ENCODE measurements around the gene CSF3R.
A peak's percentile ranks its signal among the peaks of the same experiment; 100 is the strongest.
"Not testable (repeated sequence)": the region's sequence is repeated elsewhere in the genome, so short reads cannot be mapped to it uniquely, and the experiment has no call there.

The CSF3R gene

DNA sequence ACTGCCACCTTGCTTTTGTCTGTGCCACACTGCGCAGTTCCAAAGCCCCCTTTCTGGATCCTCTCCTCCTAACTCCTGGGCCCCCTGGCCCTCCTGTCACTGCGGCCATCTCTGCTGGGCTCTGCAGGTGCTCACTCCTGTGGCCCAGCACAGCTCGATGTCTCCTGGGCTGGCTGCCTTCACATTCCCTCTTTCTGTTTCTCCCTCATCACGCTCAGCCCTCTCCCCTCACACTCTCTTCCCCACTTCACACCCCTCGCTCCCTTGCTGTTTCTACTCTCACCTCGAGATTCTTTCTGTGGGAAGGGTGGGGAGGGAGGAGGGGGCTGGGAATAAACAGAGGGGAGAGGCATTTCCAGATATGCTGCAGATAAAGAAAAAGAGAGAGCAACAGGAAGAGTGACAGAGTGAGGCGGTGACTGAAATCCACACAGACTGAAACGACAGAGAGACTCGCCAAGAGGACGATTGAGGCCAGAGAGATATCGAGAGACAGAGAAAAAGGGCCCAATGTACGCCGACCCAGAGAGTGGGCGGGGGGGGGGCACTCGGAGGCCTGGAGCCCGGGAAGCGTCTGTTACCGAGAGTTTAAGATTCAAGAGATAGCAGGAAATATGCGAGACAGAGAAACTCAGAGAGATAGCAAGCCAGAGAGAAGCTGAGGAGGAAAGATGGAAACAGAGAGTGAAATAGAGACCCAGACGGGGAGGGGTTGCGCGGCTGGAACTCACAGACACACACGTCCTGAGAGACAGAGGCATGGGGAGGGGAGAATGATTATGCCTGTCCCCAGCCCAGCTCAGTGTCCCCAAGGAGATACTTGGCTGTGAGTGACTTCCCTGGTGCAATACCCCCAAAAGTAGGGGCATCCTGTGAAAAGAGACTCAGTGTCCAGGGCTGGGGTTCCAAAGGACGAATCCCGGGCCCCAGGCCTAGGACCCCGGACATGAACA lies 666 bp downstream of the CSF3R start:
- DNase-seq (ENCODE audit: low spot score) = no peak

DNA sequence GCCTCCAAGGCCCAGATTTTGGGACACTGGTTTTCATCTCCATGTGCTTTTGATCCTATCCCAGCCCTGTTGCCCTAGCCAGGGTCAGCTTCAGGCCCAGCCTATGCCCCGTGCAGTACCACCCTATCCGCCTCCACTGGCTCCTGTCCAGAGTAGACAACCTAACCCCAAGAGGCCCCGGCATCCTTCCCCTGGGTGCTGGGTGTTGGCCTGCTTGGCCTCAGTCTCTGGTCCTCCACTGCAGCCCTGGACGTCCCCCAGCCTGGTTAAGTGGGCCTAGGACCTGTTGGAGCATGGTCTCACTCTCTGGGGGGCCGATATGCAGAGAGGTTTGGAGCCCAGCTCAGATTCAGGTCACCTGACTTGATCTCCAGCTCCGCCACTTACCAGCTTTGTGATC lies 1.6 kb downstream of the CSF3R start:
- DNase-seq (ENCODE audit: low spot score) = no peak

DNA sequence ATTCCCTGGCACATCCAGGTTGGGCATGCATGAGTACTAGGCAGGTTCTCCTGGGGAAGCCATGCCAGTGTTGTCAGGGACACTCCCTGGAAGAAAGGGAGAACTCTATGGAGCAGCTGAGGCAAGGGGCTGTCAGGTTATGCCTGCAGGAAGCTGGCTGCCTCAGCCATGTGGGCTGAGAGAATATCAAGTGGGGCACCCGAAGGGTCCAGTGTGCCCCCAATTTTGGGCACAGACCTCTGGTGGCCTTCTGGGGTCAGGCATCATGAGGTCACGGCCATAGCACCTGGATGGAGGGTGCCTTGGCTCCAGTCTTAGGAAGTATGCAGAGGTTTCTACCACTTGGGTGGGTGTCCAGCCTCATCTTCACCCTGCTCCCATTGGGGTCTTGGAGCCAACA lies 2.6 kb downstream of the CSF3R start:
- no peak for DNase-seq (ENCODE audit: low spot score)

DNA sequence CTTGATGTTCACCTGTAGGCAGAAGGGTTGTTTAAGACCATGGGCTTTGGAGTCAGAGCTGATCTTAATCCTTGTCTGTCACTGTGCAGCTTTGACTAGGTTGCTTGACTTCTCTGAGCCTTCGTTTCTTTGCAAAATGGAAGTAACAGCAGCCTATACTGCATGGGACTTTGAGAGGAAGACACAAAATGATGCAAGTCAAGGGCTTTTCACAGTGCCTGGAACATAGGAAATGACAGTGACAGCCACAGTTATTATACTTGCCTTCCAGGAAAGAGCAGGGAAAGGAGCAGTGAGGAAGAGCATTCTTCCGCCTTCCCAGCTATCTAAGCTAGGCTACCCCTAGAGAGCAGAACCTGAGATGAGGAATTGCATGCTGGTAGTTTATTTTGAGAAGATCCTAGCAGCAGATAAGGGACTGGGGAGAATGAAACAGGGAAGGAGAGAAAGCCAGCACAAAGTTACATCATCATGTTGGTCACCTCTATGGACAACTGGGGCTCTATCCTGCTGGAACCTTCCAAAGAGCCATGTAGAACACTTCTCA lies 3.1 kb downstream of the CSF3R start:
- no peak for DNase-seq (ENCODE audit: low spot score)

DNA sequence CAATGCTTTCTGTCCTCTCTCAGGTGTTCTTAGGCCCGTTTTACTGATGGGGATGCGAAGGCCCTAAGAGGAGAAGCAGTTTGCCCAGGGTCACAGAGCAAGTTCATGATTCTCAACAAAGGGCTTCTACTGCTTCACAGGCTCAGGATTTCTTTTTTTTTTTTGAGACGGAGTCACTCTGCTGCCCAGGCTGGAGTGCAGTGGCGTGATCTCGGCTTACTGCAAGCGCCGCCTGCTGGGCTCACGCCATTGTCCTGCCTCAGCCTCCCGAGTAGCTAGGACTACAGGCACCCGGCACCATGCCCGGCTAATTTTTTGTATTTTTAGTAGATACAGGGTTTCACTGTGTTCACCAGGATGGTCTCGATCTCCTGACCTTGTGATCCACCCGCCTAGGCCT lies 5.1 kb downstream of the CSF3R start:
- DNase-seq (ENCODE audit: low spot score) = not testable (repeated sequence)

DNA sequence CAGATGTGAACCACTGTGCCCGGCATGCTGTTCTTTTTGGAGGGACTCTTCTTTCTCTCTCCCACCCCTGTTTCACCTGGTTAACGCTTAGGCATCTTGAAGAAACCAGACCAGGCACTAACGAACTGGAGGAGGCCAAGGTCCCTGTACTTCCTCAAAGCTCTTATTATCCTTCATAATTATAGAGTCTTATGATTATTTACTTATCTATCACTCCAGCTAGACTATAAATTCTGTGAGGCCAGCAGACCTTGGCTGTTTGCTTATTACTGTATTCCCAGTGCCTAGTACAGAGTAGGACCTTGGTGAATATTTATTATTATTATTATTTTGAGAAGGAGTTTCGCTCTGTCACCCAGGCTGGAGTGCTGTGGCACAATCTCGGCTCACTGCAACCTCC lies 5.8 kb downstream of the CSF3R start:
- DNase-seq (ENCODE audit: low spot score) = no peak

DNA sequence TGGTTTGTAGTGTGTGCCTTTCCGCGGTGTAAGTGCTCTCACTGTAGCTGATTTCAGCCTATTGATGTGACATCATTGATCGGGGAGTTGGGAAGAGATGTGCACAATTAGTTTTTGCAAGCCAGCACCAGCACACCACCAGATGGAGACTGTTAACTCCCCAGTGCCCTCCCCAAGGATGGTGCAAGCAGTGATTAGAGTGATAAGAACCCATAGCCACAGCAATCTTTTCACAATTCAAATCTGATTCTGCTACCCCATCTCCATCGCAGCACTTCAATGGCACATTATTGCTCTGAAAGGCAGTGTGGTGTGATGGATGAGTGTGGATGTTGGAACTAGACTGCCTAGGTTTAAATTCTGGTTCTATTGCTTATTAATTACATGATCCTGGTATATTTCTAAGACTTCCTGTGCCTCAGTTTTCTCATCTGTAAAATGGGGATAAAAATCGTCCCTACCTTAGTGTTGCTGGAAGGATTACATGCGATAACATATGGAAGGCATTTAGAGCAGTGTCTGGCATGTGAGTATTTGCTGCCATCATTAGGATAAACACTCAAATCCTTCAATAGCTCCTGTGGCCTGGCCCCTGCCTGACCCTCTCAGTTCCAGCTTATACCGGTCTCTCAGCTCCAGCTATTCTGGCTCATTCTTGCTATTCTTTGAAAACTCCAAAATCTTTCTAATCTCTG lies 6.7 kb downstream of the CSF3R start:
- DNase-seq (ENCODE audit: low spot score) = no peak

DNA sequence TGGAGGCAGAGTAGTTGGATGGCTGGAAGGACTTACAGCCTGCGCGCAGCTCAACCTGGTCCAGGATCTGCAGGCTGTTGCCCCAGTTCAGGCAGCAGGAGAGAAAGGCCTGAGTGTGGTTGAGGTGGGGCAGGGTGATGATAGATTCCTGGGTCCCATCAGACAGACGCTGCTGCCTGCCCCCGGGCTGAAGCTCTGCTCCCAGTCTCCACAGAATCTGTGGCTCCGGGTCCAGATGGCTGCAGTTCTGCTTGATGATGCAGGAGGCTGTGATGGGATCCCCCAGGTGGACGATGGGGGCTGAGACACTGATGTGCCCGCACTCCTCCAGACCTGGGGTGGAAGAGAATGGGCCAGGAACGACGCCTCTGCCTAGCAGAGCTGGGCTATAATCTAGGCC lies 7.4 kb downstream of the CSF3R start:
- DNase-seq (ENCODE audit: low spot score) = no peak

DNA sequence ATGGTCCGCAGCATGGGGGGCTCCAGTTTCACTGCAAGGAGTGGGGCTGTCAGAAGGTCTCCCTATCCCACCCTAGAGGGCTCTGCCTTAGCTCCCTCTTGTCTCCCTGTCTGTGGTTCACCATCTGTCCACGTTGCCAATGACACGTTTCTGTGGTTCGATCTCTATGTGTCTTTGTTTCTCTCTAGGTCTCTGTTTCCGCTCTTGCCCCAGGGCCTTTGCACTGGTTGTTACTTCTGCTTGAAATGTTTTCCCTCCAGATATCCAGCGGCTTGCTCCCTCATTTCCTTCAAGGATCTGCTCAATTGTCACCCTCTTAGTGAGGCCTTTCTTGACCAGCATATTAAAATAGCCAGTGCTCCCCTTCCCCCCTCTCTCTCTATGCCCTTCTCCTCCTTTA lies 10.1 kb downstream of the CSF3R start:
- DNase-seq (ENCODE audit: low spot score) = no peak

DNA sequence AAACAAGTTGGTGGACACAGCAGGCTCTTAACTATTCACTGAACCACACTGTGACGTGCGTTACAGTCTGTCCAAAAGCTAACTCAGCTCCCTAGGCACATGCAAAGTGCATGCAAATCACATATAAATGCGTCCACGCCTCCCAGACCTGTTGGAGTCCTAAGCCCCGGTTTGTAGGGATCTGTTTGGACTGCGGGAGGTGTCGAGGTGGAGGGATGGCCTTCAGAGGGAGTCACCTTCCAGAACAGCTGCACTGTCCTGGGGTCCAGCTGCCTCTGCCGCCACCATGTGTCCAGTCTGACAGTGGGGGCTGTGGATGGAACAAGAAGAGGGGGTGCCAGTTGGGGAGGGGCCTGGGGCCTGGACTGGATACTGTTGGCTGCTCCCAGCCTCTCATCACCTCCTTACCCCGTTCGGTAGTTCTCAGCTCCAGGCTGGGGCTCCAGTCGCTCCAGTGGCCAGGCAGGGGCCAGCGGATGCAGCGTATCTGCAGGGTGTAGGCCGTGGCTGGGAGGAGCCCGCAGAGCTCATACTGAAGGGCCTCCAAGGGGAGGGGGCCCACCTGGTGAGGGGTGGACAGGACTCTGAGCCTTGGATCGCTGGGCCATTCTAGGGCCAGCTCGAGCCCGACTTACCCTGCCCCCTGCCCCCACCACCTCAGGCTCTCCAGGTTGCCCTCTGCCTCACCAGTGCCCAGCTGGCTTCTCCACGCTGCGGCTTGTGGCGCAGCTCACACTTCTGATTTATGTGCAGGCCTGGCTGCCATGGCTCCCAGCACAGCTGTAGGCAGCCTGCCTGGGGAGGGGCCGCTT lies 10.7 kb downstream of the CSF3R start:
- no peak for DNase-seq (ENCODE audit: low spot score)

DNA sequence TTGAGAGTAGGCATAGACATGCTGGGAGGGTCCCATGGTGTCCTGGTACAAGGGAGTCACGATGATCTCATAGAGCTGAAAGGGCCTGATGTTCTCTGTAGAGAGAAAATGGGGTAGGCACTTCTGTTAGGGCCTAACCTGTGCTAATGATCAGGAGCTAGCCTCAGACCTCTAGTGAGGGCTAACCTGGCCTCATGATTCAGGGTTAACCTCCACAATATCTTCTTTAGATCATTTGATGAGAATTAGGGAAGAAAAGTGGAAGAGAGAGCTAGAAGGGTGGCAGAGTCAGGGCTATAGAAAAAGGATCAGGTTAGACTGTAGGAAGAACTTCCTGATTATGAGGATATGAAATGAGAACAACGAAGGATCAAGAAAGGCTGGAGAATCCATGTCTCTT lies 13.6 kb downstream of the CSF3R start:
- no peak for DNase-seq (ENCODE audit: low spot score)

DNA sequence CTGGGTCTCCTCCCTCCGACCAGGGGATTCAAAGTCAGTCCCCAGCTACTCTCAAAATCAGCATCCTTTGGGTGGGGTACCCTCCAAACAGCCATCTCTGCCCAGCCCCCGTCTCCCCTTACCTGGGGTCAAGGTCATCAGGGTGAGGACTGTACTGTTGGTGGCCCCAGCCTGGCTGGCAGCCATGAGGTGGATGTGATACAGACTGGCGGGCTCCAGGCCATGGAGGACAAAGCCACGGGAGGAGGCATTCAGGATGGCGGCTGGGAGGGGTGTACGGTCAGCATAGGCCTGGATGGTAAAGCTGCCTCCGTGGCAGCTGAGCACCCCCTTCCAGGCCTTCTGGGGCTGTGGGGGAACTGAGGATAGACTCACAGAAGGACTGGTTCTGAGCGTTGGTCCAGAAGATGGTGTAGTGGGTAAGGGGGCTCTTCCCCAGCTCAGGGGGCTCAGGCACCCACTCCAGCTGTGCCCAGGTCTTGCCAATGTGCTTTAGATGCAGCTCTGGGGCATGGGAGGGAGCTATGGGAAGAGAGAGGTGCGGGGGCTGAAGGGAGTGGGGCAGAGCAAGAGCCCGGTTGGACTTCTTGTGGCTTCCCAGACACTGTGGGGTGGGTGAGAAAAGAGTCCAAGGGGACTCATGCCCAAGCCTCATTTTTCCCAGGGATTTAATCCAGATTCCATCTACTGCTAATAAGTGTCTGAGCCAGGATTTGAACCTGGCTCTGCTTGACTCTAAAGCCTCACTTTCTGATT lies 14.8 kb downstream of the CSF3R start:
- no peak for DNase-seq (ENCODE audit: low spot score)

DNA sequence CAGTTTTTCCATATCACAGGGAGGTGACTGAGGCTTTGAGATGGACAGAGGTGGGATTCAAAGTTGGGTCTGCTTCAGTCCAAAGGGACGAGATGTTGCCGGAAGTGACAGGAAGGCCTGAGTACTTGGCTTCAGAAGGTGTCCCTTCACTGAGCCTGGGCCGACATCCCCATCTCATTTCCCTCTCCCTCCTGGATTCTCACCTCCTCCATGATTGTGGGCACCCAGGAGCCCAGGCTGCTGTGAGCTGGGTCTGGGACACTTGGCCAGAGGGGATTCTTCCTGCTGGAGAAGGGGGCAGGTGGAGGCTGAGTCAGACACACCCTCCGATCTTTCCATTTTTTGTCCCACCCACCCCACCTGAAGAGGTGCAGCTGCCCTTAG lies 15.7 kb downstream of the CSF3R start:
- no peak for DNase-seq (ENCODE audit: low spot score)

DNA sequence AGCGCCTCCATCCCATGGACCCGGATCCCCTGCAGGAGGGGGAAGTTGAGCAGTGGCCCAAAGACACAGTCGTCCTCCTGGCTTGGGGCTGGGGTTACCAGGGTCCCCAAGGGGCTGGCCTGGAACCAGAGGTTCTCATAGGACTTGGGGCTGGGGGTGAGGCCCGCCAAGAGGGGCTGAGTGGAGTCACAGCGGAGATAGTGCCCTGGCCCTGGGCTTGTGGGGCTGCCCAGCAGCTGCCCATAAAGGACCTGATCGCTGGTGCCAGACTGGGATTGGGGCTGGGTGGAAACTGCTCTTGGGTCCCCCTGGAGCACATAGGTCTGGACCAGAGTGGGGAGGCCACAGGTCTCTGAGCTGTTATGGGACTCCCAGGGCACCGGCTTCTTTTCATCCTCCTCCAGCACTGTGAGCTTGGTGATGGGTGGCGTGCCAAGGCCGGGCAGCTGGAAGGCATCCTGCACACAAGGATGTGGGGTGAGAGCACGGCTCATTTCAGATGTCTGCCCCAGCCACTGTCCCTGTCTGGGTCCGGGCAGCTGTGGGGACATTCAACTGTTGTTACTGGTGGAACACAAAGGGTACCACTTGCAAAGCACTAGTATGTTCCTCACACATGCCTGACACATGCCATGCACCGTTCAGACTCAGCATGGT lies 16.2 kb downstream of the CSF3R start:
- no peak for DNase-seq (ENCODE audit: low spot score)

DNA sequence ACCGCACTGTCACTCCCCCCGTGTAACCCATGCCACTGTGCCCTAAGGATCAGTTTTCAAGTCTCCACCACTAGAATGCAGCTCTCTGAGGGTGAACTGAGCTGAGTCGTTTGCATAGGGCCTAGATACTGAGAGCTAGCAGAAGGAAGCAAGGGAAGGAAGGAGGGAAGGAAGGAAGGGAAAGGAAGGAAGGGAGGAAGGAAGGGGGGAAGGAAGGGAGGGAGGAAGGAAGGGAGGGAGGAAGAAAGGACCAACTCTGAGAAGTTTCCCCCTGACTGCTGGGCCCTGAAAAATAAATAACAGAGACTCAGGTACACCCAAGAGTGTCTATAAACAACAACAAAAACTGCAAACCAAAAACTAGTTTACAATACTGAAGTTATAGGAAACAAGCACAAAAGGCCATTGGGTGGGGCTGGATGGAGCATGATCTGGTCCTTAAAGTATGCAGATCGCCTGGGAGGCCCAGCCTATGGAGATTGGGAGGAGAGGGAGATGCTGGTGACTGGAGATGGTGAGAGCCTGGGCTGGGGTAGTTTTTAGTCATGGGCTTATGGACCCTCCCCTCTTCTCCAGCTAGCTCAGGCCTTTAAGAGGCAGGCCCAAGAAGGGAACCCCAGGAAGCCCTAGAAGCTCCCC lies 16.9 kb downstream of the CSF3R start:
- DNase-seq (ENCODE audit: low spot score) = no peak

DNA sequence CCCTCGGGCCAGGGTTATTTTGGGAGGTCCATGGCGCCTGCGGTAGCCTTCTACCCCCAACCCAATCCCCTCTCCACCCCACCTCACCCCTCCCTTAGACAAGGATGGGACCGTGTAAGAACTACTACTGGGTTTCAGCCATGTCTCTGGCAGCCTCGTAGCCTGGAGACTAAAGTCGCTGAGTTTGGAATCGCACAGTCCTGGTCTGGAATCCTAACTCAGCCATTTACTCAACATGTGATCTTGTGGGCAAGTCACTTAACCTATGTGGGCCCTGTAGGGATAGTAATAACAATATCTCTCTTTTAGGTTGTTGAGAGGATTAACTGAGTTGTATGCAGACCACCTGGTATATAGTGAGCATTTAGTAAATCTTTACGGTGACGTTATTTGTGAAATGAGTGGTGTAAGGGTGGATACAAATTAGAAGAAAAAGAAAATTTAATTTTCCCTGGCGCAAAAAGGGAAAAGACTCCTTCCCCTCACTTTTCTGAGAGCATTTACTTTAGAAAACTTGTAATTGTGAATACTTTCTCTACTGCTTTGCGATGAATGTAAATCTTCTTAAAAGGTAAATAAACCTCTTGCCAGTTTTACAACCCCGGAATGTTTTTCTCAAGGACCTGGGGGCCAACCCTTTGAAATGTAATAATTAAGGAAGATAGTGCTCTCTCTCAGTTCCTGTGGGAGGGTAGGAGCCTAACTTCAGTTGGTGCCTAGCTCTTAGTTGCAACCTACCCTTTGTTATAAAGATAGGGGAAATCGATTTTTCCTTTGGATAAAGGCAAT lies 17.9 kb downstream of the CSF3R start:
- DNase-seq (ENCODE audit: low spot score) = no peak

DNA sequence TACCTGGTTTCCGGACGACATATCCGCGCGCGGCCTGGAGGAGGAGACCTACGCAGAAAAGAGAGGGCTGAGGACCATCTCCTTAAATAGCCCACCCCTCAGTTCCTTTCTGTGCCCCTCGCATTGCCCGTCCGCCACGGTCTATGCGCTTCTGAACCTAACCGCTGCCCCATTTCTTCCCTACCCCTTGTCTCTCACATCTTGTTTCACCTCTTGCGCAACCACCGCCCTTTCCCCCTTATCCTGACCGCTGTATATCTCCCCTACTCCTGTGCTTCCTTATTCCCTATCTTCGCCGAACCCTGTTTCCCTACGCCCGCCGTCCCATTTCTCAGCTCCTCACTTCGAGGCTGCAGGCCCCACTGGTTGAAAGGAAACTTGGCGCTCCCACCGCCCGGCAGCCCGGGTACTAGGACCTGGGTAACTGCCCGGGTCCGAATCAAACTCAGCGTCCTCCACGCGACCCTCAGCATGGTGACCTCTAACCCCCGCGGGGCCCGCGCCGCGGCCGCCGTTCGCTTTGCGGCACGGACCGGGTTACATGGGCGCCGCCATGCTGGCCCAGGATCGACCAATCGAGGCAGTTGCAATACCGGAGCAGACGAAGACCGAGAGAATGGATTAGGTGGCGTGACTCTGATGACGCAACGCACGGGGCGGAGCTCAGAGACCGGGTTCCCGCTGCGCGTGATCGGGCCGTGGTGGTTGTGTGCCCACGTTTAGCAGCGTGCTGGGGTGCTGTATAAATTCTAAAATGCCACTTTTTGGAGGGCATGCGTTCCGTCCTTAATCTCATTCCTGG lies 18.7 kb downstream of the CSF3R start, which contains the start of gene MRPS15:
TSS of gene MRPS15 (minus strand) at position 582 of the 802 bp plus-strand sequence. CDS start at position 473, 109 bp downstream.
- peak; percentile 90 for DNase-seq (ENCODE audit: low spot score)

DNA sequence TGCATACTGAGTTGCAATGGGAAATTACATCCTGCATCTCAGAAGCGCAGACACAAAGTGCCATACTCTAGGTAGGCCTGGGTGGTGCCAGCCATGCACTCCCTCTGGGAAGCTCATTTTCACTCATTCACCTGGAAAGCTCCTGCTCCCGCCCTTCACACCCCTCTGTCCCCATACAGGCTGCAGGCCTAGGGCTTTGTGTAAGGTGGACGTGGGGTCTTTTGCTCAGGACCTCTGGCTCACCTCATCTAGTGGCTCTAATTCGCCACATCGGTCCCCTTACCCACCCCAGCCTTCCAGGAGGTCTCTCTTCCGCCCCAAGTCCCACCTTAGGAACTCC lies 19.3 kb downstream of the CSF3R start:
- no peak for DNase-seq (ENCODE audit: low spot score)

DNA sequence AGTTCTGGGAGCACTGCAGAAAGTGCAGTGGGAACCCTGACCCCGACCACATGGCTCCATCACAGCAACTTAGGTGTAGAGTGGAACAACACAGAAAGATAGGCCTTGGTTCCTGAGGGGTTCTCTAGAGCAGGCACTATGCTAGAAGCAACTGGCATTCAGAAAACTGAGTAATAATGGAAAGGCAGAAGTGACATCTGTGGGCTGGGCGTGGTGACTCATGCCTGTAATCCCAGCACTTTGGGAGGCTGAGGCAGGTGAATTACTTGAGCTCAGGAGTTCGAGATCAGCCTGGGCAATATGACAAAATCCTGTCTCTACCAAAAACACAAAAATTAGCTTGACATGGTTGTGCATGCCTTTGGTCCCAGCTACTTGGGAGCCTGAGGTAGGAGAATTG lies 23.8 kb downstream of the CSF3R start:
- no peak for DNase-seq (ENCODE audit: low spot score)
